Bone marrow (tissue), 2 donors: ENCODE measurements around the gene SLC9A3.
A peak's percentile ranks its signal among the peaks of the same experiment; 100 is the strongest.
"Not testable (repeated sequence)": the region's sequence is repeated elsewhere in the genome, so short reads cannot be mapped to it uniquely, and the experiment has no call there.

ENCODE experiments used
- DNase-seq, 2 donors: peaks; one replicate each; lab custom pipeline; 2025; lab: John Stamatoyannopoulos, UW

Gene SLC9A3

DNA sequence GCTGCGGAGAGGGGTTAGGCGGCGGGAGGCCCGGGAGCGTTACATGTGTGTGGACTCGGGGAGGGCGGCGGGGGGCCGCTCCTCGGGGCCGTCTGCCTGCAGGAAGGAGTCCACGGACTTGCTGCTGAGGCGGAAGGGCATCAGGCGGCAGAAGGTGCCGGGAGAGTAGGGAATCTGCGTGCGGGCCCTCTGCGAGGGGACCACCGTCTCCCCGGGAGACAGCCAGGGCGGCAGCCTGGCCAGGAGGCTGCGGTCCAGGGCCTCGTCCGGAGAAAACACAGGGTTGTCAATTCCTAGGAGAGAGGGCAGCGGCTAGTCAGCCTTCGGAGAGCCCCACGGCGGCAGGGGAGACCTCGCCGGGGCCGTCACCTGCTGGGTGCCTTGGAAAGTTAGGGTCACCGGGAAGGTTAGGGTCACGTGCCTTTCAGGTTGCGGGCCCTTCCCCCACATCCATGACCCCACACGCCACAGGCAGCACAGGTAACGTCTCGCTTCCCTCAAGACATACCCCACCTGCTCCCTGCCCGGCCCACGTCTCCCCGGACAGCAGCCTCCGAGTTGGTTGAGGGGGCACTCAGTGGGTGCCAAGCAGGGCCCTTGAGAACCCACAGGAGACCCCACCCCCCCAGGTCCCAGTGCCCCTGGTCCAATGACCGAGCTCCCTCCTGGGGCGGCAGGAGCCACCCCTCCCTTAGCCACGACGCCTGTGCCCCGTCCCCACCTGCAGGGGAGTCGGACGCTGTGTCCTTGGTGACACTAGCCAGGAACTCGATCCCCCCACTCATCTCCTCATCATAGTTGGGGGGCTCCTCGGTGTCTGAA is 49.2 kb downstream of the SLC9A3 start:
- DNase-seq, result no peak

DNA sequence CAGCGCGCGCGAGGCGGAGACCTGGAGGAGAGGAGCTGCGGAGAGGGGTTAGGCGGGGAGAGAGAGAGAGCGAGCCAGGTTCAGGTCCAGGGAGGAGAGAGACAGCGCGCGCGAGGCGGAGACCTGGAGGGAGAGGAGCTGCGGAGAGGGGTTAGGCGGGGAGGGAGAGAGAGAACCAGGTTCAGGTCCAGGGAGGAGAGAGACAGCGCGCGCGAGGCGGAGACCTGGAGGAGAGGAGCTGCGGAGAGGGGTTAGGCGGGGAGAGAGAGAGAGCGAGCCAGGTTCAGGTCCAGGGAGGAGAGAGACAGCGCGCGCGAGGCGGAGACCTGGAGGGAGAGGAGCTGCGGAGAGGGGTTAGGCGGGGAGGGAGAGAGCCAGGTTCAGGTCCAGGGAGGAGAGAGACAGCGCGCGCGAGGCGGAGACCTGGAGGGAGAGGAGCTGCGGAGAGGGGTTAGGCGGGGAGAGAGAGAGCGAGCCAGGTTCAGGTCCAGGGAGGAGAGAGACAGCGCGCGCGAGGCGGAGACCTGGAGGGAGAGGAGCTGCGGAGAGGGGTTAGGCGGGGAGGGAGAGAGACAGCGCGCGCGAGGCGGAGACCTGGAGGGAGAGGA is 49.9 kb downstream of the SLC9A3 start:
- not testable (repeated sequence) for DNase-seq

DNA sequence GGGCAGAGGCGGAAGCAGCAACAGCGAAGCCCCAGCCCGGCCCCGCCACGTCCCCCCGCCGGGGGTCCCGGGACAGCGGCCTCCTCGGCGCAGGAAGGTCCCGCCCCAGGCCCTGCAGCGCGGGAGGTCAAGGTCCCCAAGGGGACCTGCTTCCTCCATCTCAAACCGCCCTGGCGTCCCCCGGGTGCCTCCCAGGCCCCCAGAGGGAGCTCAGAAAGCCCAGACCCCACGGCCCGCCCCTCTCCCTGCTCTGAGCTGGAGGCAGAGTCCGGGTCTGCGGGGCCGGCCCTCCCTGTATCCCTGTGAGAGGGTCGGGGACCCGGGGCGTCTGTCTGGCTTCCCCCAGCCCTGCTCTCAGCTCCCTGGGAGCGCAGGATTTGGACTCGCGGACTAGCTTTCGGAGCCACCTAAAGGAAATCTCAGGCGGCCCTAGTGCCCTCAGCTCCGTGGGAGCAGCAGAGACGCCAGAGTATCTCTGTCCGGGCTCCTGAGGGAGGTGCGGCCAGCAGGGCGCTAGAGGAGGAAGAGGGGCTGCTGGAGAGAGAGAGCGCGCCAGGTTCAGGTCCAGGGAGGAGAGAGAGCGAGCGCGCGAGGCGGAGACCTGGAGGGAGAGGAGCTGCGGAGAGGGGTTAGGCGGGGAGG is 50.6 kb downstream of the SLC9A3 start:
- peak in 1 of 2 donors; percentile 37 for DNase-seq

DNA sequence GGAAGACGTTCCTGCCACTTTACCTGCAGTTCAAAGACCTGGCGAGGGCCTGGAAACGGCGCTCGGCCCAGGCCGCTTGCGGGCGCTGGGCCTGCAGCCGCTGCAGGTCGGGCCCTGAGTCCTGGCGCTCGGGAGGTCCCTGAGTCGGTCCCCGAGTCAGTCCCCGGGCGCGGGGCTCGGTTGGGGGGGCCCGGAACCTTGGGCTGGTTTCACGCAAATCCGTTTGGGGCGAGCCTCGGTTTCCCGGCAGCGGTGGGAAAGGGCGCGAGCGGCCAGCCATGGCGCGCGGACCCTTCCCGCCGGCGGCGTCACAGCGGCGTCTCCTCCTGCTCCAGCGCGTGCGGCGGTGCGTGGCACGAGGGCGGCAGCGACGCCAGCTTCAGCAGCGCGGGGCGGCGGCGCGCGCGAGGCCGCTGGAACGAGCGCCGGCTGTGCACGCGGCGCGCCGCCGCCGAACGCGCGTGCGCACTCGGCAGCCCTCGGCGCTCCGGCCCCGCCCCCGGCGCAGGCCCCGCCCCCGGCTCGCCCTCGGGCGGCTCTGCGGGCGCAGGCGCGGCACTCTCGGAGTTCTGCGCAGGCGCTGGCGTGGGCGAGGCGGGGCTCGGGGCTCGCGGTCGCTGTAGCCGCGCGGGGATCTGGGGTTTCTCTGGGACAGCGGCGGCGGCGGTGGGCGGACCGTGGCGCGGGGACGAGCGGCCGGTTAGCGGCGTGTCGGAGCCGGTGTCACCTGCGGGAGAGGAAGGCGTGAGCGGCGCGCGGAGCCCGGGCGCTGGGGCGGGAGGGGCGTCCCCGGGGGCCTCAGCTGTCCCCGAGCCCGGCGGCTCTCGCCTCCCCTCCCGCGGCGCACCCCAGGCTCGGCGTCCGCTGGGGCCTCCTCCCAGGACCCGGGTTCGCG is 51.3 kb downstream of the SLC9A3 start:
- DNase-seq, result peak; percentile 72 to 76

DNA sequence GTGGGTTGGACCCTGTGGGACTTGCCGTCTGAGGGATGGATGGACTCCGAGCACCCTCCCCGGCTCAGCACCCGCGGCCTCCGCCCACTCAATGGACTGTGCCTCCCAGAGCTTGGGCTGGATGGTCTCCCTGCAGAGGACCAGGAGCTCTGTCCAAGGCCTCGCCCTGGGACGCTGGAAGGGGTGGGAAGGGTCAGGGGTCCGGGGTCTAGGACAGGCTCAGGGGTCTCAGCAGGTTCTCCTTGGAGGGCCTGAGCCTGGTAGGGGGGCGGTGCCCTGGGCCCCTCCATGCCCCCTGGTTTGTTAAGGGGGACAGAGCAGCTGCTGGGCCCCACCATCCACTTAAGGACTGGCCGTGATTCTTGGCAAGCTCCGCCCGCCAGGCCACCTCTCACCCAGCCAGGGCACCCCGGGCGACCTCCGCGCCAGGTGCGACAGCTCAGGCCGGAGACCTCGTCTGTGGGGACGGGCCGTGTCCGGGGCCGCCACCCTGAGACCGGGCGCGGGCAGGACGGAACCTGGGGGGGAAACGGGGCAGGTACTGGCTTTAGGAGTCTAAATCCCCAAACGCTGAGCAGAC is 52.1 kb downstream of the SLC9A3 start:
- DNase-seq, result no peak

DNA sequence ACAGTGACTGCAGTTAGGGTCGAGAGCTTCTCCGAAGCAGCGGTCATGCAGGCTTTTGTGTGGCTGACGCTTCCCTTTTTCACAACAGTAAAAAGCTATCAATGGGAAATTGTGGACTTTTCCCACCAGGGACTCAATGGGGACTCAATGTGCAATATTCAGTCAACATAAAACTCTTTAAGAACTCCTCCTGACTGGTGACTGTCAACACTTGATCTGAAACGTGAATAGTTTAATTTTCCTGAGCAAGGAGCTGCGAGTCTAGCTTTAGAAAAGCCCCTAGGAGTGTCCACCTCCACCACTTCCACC is 52.5 kb downstream of the SLC9A3 start:
- no peak for DNase-seq

DNA sequence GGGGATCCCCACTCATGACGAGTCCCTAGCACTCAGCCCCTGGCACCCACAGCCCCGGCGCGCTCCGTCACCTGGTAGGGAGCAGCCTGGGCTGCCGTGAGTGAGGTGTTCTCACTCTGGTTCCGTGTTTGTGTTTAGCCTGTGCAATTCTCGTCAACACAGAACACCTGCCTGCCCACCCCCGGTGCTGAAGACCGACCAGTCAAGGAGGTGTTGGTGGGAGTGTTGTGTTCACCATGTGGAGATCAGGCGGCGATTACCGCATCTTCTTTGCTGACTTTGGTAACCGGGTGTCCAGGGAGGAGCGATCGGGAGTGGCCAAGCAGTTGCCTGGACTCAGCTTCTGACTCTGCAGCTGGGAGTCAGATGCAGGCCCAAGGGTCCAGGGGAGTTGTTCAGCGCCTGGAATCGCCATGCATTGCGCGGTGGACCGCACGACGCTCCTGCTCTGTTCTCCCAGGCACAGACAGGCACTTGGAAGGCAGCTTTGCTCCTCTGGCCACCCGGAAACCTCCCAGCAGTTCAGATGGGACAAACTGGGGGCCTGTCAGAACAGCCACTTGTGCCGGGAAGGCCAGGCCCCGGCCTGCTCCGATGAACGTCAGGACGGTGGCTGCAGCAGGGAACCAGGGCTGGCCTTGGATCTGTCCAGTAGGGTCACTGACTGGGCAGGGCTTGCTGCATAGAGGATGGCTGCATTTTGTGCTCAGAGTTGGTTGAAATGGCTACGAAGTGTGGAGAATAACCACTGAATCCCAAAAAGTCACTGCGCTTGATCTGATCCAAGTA is 53.1 kb downstream of the SLC9A3 start:
- no peak for DNase-seq

DNA sequence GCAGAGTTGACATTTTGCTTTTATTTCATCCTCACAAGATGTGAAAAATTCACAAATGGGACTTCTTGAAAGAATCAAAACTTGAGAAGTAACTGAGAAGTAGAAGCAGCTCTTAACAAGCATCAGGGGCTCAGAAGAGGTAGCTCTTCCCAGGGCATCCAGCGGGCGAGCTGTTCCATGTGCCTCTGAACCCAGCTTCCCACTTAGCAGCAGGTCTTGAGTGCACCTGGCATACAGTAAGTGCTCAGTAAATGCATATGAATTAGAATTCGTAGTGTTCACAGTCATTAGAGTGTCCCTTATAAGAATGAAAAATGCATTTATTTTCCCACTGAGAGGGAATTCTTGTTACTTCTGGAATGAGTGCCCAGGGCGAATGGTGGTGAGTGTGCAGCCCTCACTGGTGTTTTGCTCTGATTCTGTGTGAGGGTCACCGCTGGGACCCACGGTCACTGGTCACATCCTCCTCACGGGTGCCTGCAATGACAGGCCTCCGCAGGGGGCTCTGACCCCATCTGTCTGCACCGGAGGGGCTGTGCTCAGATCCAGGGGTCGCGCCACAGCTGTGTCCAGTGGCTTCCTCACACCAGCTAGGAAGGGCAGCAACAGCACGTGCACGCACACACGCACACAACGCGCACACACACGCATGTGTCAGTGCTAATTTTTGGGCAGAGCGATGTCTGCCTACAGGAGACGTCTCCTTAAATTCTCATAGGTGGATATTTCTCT is 54.3 kb downstream of the SLC9A3 start:
- no peak for DNase-seq

DNA sequence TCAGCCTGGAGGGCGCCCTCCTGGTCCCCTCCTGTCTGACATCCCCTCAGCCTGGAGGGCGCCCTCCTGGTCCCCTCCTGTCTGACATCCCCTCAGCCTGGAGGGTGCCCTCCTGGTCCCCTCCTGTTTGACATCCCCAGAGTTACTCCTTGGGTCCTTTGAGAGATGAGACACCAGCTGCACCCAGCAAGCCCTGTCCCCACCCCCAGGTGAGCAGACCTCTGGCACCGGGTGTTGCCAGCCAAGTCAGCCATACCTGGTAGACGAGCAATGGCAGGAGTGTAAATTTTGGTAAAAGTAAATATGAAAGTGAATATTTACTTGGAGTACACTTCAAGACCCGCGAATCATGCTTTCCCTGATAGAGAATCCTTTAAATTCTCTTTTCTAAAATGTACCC is 55.8 kb downstream of the SLC9A3 start:
- no peak for DNase-seq

DNA sequence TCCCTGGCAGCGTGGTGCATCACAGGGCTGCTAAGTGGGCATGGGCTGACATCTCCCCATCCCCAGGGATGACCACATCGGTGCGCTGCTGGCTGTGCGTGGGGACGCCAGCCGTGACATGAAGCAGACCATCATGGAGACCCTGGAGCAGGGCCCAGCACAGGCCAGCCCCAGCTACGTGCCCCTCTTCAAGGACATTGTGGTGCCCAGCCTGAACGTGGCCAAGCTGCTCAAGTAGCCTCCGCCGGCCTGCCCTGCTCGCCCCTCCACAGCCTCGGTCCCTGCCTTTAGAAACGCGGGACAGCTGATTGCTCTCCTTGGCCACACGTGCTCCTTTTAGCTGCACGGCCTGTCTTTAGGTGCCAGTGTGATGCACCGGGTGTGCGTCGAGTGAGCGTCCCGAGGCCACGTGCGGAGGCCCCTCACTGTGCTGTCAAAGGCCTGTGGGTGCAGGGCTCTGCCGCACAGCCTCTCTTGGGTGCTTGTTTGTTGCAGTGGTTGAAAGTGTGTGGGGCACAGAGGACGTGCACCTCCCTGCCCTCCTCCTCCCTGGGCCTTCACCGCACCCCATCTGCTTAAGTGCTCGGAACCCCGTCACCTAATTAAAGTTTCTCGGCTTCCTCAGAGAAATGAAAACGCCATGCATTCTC is 57.5 kb downstream of the SLC9A3 start:
- DNase-seq, result no peak

DNA sequence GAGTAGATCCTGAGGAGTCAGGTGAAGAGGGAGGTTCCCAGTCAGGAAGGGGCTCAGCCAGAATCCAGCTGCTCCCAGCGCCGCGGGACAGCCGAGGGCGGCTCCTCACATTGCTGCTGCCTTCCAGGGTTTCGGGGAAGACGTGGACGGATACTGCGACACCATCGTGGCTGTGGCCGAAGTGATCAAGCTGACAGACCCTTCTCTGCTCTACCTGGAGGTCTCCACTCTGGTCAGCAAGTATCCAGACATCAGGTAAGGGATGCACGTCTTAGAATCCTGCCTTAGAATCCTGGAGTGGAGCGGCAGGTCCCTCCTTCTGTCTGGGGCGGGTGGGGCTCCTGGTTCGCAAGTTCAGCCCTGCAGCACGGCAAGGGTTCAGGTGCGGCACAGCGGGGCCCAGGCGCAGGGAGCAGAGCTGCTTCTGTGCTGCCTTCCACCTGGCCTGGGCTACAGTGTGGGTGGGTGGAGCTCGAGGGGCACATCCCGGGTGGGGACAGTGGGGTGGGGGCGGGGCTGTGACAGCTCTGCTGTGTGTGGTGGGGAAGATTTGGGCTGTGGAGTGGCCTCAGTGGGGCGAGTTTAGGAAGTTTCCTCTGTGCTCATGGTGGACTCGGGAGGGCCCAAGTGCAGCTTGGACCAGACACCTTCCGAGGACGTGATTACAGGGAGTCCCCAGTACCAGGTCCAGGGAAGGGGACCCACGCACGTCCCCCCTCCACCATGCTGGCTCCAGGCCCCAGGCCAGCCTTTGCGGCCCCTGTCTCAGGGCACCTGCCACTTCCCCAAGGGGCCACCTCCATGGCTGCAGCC is 58.5 kb downstream of the SLC9A3 start:
- no peak for DNase-seq

DNA sequence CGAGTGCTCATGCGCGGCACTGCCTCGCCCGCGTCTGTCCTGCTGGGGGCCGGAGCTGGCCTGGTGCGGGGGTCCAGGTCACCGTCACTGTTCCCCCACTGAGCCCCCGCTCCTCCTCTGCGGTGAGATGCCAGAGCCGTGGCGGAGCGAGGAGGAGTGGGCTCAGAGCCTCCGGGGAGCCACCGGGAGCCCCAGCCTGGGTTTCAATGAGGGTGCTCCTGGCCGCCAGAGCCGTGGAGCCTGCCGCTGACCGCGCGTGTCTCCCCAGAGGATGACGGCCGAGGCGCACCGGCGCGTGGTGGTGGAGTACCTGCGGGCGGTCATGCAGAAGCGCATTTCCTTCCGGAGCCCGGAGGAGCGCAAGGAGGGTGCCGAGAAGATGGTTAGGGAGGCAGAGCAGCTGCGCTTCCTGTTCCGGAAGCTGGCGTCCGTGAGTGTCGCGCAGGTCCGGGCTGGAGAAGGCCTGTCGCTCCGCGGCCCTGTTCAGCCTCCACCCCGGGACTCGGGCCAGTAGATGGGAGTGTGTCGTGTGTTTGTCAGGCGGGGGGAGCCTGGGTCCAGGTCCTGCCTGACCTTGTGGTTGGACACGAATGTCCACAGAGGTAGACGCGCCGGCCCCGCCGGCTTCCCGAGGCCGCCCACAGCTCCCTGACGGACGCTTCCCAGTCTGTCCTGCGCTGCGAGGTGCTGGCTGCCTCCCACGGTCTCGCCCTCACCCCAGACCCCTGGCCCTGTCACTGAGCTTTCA is 59.2 kb downstream of the SLC9A3 start:
- no peak for DNase-seq

DNA sequence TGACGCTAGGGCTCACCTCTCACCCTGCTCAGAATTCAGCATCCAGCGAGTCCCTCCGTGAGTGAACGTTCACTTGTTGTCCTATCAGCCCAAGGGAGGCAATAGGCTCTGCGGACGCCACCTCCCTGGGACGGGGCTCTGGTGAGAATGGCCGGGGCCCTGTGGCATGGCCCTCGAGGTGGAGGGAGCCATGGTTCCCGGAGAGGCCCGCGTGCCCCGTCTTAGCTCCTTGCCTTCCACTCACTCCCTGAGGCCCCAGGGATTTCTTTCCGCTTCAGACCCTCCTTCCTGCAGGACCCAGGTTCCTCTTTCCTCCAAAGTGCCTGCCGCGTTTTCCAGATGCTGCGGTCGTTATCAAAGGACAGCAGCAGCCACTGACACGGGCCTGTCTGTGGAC is 59.8 kb downstream of the SLC9A3 start:
- no peak for DNase-seq

DNA sequence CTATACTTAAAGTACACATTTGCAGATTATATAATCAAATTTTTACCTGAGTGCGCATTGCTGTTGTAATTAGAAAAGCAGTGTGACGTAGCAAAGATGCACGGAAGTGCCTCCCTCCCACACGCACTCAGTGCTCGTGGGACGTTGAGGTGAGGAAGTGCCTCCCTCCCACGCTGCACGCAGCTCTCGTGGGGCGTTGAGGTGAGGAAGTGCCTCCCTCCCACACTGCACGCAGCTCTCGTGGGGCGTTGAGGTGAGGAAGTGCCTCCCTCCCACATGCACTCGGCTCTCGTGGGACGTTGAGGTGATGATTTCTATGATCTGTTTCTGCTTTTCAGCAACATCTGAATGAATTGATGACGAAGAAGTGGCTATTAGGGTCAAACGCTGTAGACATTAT is 60.3 kb downstream of the SLC9A3 start:
- no peak for DNase-seq

DNA sequence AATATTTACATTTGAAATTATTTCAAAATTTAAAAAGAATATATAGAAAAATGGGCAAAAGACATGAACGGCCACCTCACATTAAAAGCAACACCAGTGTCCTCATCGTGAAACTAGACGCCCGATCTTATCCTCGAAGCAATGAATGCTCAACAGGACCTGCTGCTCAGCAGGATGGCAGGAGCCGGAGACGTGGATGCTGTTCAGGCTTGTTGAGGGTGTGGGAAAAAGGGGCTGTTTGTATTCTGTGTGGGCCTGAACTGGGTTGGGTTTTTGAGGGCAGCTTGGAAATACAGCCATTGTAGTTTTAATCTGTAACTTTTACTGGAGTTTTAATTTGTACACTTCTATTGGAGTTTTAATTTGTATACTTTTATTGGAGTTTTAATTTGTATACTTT is 60.9 kb downstream of the SLC9A3 start:
- no peak for DNase-seq

DNA sequence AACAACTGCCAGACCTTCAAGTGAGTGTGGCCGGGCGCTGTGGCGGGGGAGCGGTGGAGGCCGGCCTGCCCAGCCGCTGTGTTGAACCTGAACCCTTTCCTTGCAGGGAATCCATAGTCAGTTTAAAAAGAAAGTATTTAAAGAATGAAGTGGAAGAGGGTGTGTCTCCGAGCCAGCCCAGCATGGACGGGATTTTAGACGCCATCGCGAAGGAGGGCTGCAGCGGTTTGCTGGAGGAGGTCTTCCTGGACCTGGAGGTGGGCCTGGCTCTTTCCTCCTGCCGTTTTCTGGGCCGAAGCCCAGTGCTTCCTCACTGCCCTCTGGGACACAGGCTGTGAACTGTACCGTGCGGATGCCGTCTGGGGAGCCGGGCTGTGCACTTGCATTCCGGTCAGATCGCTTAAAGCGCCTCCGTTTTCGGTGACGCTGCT is 62.2 kb downstream of the SLC9A3 start:
- no peak for DNase-seq

DNA sequence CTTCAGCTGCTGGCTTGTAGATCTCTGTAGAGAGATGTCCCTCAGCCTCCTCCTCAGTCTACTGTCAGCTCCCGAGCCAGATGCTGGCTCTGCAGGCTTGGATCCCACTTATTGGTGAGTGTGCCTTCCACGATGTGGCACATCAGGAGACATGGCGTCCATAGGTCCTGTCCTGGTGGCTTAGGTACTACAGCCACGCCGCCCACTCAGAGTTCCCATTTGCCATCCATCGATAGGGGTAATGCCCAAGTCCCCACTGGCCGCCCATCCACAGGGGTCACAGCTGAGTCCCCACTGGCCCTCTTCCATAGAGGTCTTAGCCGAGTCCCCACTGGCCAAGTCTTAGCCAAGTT is 64.0 kb downstream of the SLC9A3 start:
- no peak for DNase-seq

DNA sequence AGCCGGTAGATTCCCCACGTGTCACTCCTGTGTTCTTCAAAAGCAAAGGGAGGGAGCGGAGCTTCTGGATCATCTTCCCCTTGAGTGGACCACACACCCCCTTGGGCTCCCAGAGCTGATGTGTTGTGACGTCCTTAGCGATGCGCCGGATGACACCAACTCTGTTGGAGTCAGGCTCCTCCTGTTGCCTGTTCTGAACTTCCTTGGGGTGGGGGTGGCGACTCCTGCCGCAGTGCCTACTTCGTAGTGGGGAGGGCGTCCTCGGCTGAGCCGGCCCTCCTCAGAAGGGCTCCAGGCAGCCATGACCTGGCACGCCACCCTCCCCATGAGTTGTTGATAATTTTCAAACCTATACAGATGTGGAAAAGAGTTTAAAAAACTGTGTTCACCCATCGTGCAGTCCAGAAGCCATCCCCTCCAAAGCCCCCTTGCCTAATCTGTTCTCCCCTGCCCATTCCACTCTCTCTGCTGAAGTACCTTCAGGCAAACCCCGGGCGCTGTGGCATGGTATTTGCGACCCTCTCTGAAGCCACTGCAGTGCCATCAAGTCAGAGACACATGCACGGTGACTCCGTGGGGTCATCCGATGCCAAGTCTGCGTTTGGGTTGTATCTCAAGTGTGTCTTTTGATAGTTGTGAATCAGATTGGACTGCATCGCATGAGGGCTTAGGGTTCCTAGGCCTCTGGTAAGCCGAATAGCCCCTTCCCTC is 64.5 kb downstream of the SLC9A3 start:
- DNase-seq, result no peak
